Activated naive CD4-positive, alpha-beta T cell treated with anti-CD3 and anti-CD28 coated beads, Interleukin-2, amount 10 ng/mL, durations not matched to agents 7 days and 5 days (primary cell): Measurements from ENCODE around the gene CASK.

Experiments
- CTCF ChIA-PET: fragments of 350-600 bp; sonication (Branson Sonifier 250); formaldehyde crosslinking; loops from one replicate; lab custom pipeline; 2021; ENCODE audit warnings: antibody characterized with exemption; lab: Charles Lee
- DNase-seq: peaks from one replicate; pipeline ENCODE4 v3.0.0-alpha.2; 2020
- H3K27ac Mint-ChIP-seq: one replicate; pipeline ENCODE4 v1.8.0; 2021; ENCODE audit warnings: mild to moderate bottlenecking, moderate library complexity, mixed read lengths
- H3K27me3 Mint-ChIP-seq: one replicate; pipeline ENCODE4 v1.8.0; 2021; ENCODE audit warnings: mild to moderate bottlenecking, mixed read lengths
- H3K36me3 Mint-ChIP-seq: one replicate; pipeline ENCODE4 v1.8.0; 2021; ENCODE audit warnings: mixed read lengths
- H3K4me1 Mint-ChIP-seq: one replicate; pipeline ENCODE4 v1.8.0; 2021; ENCODE audit warnings: mixed read lengths
- H3K4me3 Mint-ChIP-seq: one replicate; pipeline ENCODE4 v1.8.0; 2021; ENCODE audit warnings: mild to moderate bottlenecking, moderate library complexity, mixed read lengths
- H3K9me3 Mint-ChIP-seq: one replicate; pipeline ENCODE4 v1.8.0; 2021; ENCODE audit warnings: mixed read lengths

Gene CASK

GRCh38 chrX:41580423-41581064 lies 342.8 kb downstream of the CASK start:
- no peak overlapping the region for H3K4me3 Mint-ChIP-seq
- peak overlapping the region; percentile 19 for H3K27ac Mint-ChIP-seq
- CTCF ChIA-PET: interaction anchor here (1.7 kb wide), 1 partner anchor 19 kb away, joined by 5 read pairs; no protein-coding TSS in a partner anchor
- H3K36me3 Mint-ChIP-seq: peaks cover 36% of the 10 kb centered on the region
- no peak for DNase-seq
- H3K9me3 Mint-ChIP-seq: no peaks in the 10 kb centered on the region
- H3K27me3 Mint-ChIP-seq: no peaks in the 10 kb centered on the region
- no peaks in the 10 kb centered on the region for H3K4me1 Mint-ChIP-seq

- peaks cover 26% of the 10 kb centered on the region for H3K4me1 Mint-ChIP-seq
- no peak overlapping the region for H3K27ac Mint-ChIP-seq
- no peaks in the 10 kb centered on the region for H3K9me3 Mint-ChIP-seq
- CTCF ChIA-PET: interaction anchor here (0.5 kb wide), 1 partner anchor 520 kb away, joined by 5 read pairs; no protein-coding TSS in a partner anchor
- H3K36me3 Mint-ChIP-seq: peaks cover 42% of the 10 kb centered on the region
- no peaks in the 10 kb centered on the region for H3K27me3 Mint-ChIP-seq
- H3K4me3 Mint-ChIP-seq: no peak overlapping the region
- no peak for DNase-seq
These were observed 359.5 kb downstream of the CASK start for GRCh38 chrX:41563876-41564275.

- no peaks in the 10 kb centered on the region for H3K27me3 Mint-ChIP-seq
- H3K4me3 Mint-ChIP-seq: no peak overlapping the region
- peaks cover 47% of the 10 kb centered on the region for H3K4me1 Mint-ChIP-seq
These were observed 362.3 kb downstream of the CASK start for GRCh38 chrX:41561045-41561444.

GRCh38 chrX:41559235-41560052 lies 363.9 kb downstream of the CASK start:
- DNase-seq: no peak
- CTCF ChIA-PET: interaction anchor here (1.7 kb wide), 1 partner anchor 201 kb away, joined by 8 read pairs; no protein-coding TSS in a partner anchor
- no peak overlapping the region for H3K4me3 Mint-ChIP-seq
- H3K4me1 Mint-ChIP-seq: peaks cover 47% of the 10 kb centered on the region
- peaks cover 15% of the 10 kb centered on the region for H3K36me3 Mint-ChIP-seq
- no peaks in the 10 kb centered on the region for H3K27me3 Mint-ChIP-seq
- no peaks in the 10 kb centered on the region for H3K9me3 Mint-ChIP-seq
- peak overlapping the region; percentile 70 for H3K27ac Mint-ChIP-seq

More at GRCh38 chrX:41561045-41561444, 362.3 kb downstream of the CASK start:
- Mint-ChIP-seq H3K36me3 (peaks cover 28% of the 10 kb centered on the region), H3K9me3 (no peaks in the 10 kb centered on the region), H3K27ac (peak overlapping the region; percentile 53)
- peak; percentile 42 for DNase-seq
- CTCF ChIA-PET: interaction anchor here (0.6 to 1.7 kb wide), 2 partner anchors 20 to 199 kb away, joined by 3 to 5 read pairs; no protein-coding TSS in a partner anchor

GRCh38 chrX:41558531-41558930 lies 364.8 kb downstream of the CASK start:
- CTCF ChIA-PET: interaction anchor here (0.7 to 1.7 kb wide), 3 partner anchors 14 to 202 kb away, joined by 3 to 8 read pairs (median 3); no protein-coding TSS in a partner anchor
- DNase-seq: no peak
- H3K4me1 Mint-ChIP-seq: peaks cover 45% of the 10 kb centered on the region

GRCh38 chrX:41556958-41557357 lies 366.4 kb downstream of the CASK start:
- H3K4me3 Mint-ChIP-seq: no peak overlapping the region
- no peaks in the 10 kb centered on the region for H3K27me3 Mint-ChIP-seq
- H3K27ac Mint-ChIP-seq: peak overlapping the region; percentile 60

More at GRCh38 chrX:41558531-41558930, 364.8 kb downstream of the CASK start:
- Mint-ChIP-seq H3K9me3 (no peaks in the 10 kb centered on the region), H3K4me3 (no peak overlapping the region), H3K27ac (no peak overlapping the region), H3K36me3 (peaks cover 15% of the 10 kb centered on the region), H3K27me3 (no peaks in the 10 kb centered on the region)

GRCh38 chrX:41553688-41554087 lies 369.7 kb downstream of the CASK start:
- Mint-ChIP-seq H3K9me3 (no peaks in the 10 kb centered on the region), H3K27ac (no peak overlapping the region), H3K36me3 (peaks cover 9% of the 10 kb centered on the region), H3K4me3 (no peak overlapping the region), H3K4me1 (peaks cover 19% of the 10 kb centered on the region), H3K27me3 (no peaks in the 10 kb centered on the region)
- CTCF ChIA-PET: no interaction called here
- DNase-seq: no peak

More at GRCh38 chrX:41556958-41557357, 366.4 kb downstream of the CASK start:
- CTCF ChIA-PET: interaction anchor here (0.7 to 1.0 kb wide), 2 partner anchors 26 to 202 kb away, joined by 3 to 5 read pairs; no protein-coding TSS in a partner anchor
- DNase-seq: no peak
- Mint-ChIP-seq H3K9me3 (no peaks in the 10 kb centered on the region), H3K36me3 (peaks cover 17% of the 10 kb centered on the region), H3K4me1 (peaks cover 43% of the 10 kb centered on the region)

- no peak for DNase-seq
- Mint-ChIP-seq H3K4me3 (no peak overlapping the region), H3K27me3 (no peaks in the 10 kb centered on the region), H3K9me3 (no peaks in the 10 kb centered on the region), H3K27ac (no peak overlapping the region), H3K4me1 (no peaks in the 10 kb centered on the region), H3K36me3 (peaks cover 8% of the 10 kb centered on the region)
- CTCF ChIA-PET: interaction anchor here (0.6 kb wide), 1 partner anchor 58 kb away, joined by 3 read pairs; no protein-coding TSS in a partner anchor
These were observed 374.9 kb downstream of the CASK start for GRCh38 chrX:41548411-41548810.

- Mint-ChIP-seq H3K27me3 (no peaks in the 10 kb centered on the region), H3K27ac (no peak overlapping the region), H3K4me1 (peaks cover 5% of the 10 kb centered on the region), H3K9me3 (no peaks in the 10 kb centered on the region), H3K4me3 (no peak overlapping the region), H3K36me3 (peaks cover 17% of the 10 kb centered on the region)
- CTCF ChIA-PET: no interaction called here
- DNase-seq: no peak
These were observed 379.7 kb downstream of the CASK start for GRCh38 chrX:41543668-41544067.

GRCh38 chrX:41543025-41543424 lies 380.3 kb downstream of the CASK start:
- DNase-seq: no peak
- CTCF ChIA-PET: no interaction called here
- Mint-ChIP-seq H3K4me1 (peaks cover 5% of the 10 kb centered on the region), H3K27me3 (no peaks in the 10 kb centered on the region), H3K9me3 (no peaks in the 10 kb centered on the region), H3K27ac (no peak overlapping the region), H3K36me3 (peaks cover 20% of the 10 kb centered on the region), H3K4me3 (no peak overlapping the region)

- no peak overlapping the region for H3K4me3 Mint-ChIP-seq
- CTCF ChIA-PET: no interaction called here
- H3K27ac Mint-ChIP-seq: no peak overlapping the region
- DNase-seq: no peak
- peaks cover 20% of the 10 kb centered on the region for H3K36me3 Mint-ChIP-seq
- H3K27me3 Mint-ChIP-seq: no peaks in the 10 kb centered on the region
- no peaks in the 10 kb centered on the region for H3K9me3 Mint-ChIP-seq
- H3K4me1 Mint-ChIP-seq: peaks cover 5% of the 10 kb centered on the region
These were observed 380.8 kb downstream of the CASK start for GRCh38 chrX:41542536-41542935.

GRCh38 chrX:41542135-41542534 lies 381.2 kb downstream of the CASK start:
- DNase-seq: no peak
- Mint-ChIP-seq H3K27me3 (no peaks in the 10 kb centered on the region), H3K27ac (no peak overlapping the region), H3K36me3 (peaks cover 20% of the 10 kb centered on the region), H3K9me3 (no peaks in the 10 kb centered on the region), H3K4me3 (no peak overlapping the region), H3K4me1 (peaks cover 5% of the 10 kb centered on the region)
- CTCF ChIA-PET: no interaction called here

- H3K27ac Mint-ChIP-seq: no peak overlapping the region
- no peak overlapping the region for H3K4me3 Mint-ChIP-seq
- no peaks in the 10 kb centered on the region for H3K9me3 Mint-ChIP-seq
- no peak for DNase-seq
- H3K4me1 Mint-ChIP-seq: peaks cover 5% of the 10 kb centered on the region
- peaks cover 20% of the 10 kb centered on the region for H3K36me3 Mint-ChIP-seq
- no peaks in the 10 kb centered on the region for H3K27me3 Mint-ChIP-seq
- CTCF ChIA-PET: no interaction called here
These were observed 382.0 kb downstream of the CASK start for GRCh38 chrX:41541386-41541785.

- CTCF ChIA-PET: no interaction called here
- no peak overlapping the region for H3K27ac Mint-ChIP-seq
These were observed 384.6 kb downstream of the CASK start for GRCh38 chrX:41538707-41539106.

More at GRCh38 chrX:41538707-41539106, 384.6 kb downstream of the CASK start:
- no peaks in the 10 kb centered on the region for H3K27me3 Mint-ChIP-seq
- peaks cover 5% of the 10 kb centered on the region for H3K4me1 Mint-ChIP-seq
- H3K36me3 Mint-ChIP-seq: peaks cover 22% of the 10 kb centered on the region
- no peak overlapping the region for H3K4me3 Mint-ChIP-seq
- DNase-seq: no peak
- H3K9me3 Mint-ChIP-seq: no peaks in the 10 kb centered on the region
